GM23248 (cell line): ENCODE results near the gene SYMPK.

Experiments
- EZH2 ChIP-seq: fragments of 200-600 bp; sonication (generic); IDR thresholded peaks from 2 replicates; pipeline ENCODE4 v1.6.1; 2018; ENCODE audit warnings: antibody characterized with exemption, mild to moderate bottlenecking; ENCODE audit not compliant: insufficient read depth, poor library complexity, severe bottlenecking
- EZH2phosphoT487 ChIP-seq: fragments of 200-600 bp; sonication (generic); IDR thresholded peaks from 2 replicates; pipeline ENCODE4 v1.6.1; 2018; ENCODE audit warnings: antibody characterized with exemption, moderate library complexity, mild to moderate bottlenecking, low read depth; ENCODE audit not compliant: insufficient read depth

DNA sequence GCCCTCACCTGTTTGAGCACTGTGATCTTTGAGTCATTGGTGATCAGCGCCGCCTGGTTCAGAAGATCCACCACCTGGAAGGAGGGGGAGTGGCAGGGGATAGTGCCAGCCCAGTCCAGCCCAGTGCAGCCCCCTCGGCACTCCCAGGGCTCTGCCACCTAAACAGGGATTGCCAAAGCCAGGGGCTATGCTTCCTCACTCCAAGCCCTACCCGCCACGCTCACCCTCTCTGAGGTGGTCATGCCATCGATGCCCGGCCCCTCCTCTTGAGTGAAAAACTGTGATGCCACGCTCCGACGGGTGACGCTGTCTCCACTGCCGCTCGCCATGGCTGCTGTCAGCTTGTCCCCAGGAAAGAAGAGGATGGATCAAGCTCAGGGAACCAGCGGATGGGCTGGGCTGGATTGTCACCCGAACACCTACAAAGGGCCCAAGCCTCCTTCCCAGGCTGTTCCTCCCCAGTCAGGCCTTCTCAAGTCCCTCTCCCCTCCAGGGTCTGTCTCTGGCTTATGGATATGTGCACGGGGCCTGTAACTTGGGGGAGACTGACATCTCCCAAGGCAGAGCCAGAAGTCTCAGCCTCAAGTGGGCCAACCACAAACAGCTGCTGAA, 8.7 kb downstream of the SYMPK start:
- TF ChIP-seq EZH2phosphoT487 (no peak), EZH2 (no peak)
